Measurements from ENCODE around the gene TTF2. TPM values are rescaled to one million over a fixed set of nuclear protein-coding genes. Genes with fewer than 3 reads are reported as not detected.

The TTF2 gene
- total and polyA plus RNA-seq, 2 experiments from 2014 or later: 84.7 to 85.4 TPM

DNA sequence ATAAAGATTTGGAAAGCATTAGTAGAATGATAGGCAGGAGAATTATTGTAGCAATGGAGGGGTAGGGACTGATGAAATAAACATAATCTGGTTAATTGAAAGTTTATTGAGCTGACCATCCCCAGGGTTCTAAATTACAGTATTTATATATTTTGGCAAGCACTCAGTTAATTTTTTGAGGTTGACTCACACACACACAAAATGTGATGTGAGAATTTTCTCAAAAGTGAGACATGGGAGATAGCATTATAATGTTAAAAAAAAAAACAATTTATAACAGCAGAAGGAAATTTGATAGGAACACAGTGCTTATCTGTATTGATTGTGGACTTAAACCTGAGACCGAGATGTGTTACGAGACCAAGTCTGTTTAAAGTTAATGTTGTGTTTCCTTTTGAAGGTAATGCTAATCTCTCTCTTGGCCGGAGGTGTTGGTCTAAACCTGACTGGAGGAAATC is 36.9 kb downstream of the TTF2 start:
- H3F3A ChIP-seq (replicated peaks; ENCODE audit: low read depth): 0 out of 2 replicates have a peak, but pooled peaks cover 3% of the 10 kb centered on the region
- peaks cover 18% of the 10 kb centered on the region for H3K4me1 Mint-ChIP-seq
- DNase-seq (ENCODE audit: low spot score) (no peak), ATAC-seq (no peak)
- H3K27me3 Mint-ChIP-seq (ENCODE audit: insufficient read depth, low read depth, poor library complexity): no peaks in the 10 kb centered on the region
- TF ChIP-seq CREB1 (CRISPR knock-in tag; IDR thresholded peaks at IDR 0.05; ENCODE audit: low read depth) (no peak), NANOG (IDR thresholded peaks at IDR 0.05; ENCODE audit: borderline replicate concordance) (no peak), POLR2AphosphoS5 (IDR thresholded peaks at IDR 0.05; ENCODE audit: low read depth) (no peak), REST (IDR thresholded peaks at IDR 0.05; ENCODE audit: unreplicated experiment) (no peak), EZH2 (IDR thresholded peaks at IDR 0.05; ENCODE audit: low read depth, unreplicated experiment) (no peak), ZNF462 (CRISPR knock-in tag; IDR thresholded peaks at IDR 0.05) (no peak), JUNB (IDR thresholded peaks at IDR 0.05; ENCODE audit: unreplicated experiment) (no peak), STAT1 (IDR thresholded peaks at IDR 0.05; ENCODE audit: unreplicated experiment) (no peak), ZNF331 (CRISPR knock-in tag; IDR thresholded peaks at IDR 0.05; ENCODE audit: low read depth) (no peak), ZNF114 (CRISPR knock-in tag; IDR thresholded peaks at IDR 0.05) (no peak)
- TF ChIP-seq, protein P1, sequence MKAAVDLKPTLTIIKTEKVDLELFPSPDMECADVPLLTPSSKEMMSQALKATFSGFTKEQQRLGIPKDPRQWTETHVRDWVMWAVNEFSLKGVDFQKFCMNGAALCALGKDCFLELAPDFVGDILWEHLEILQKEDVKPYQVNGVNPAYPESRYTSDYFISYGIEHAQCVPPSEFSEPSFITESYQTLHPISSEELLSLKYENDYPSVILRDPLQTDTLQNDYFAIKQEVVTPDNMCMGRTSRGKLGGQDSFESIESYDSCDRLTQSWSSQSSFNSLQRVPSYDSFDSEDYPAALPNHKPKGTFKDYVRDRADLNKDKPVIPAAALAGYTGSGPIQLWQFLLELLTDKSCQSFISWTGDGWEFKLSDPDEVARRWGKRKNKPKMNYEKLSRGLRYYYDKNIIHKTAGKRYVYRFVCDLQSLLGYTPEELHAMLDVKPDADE (IDR thresholded peaks at IDR 0.05): no peak
- TF ChIP-seq, protein P2, sequence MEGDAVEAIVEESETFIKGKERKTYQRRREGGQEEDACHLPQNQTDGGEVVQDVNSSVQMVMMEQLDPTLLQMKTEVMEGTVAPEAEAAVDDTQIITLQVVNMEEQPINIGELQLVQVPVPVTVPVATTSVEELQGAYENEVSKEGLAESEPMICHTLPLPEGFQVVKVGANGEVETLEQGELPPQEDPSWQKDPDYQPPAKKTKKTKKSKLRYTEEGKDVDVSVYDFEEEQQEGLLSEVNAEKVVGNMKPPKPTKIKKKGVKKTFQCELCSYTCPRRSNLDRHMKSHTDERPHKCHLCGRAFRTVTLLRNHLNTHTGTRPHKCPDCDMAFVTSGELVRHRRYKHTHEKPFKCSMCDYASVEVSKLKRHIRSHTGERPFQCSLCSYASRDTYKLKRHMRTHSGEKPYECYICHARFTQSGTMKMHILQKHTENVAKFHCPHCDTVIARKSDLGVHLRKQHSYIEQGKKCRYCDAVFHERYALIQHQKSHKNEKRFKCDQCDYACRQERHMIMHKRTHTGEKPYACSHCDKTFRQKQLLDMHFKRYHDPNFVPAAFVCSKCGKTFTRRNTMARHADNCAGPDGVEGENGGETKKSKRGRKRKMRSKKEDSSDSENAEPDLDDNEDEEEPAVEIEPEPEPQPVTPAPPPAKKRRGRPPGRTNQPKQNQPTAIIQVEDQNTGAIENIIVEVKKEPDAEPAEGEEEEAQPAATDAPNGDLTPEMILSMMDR (conservative IDR thresholded peaks at IDR 0.05; ENCODE audit: low read depth in 2 of 2): no peak
- H3K36me3 Mint-ChIP-seq (ENCODE audit: low read depth): peaks cover 90% of the 10 kb centered on the region
- peaks cover 81% of the 10 kb centered on the region for H3K36me3 ChIP-seq (ENCODE audit: insufficient read depth)
- no peak overlapping the region for H3K4me3 Mint-ChIP-seq
- H3K4me3 ChIP-seq: no peak overlapping the region
- no peaks in the 10 kb centered on the region for H3K27me3 ChIP-seq (ENCODE audit: insufficient read depth)
- H3K27ac ChIP-seq (ENCODE audit: low read depth): no peak overlapping the region
- no peak overlapping the region for H3K27ac Mint-ChIP-seq
- no peak overlapping the region for H2AFZ ChIP-seq
- H3K4me2 ChIP-seq: no peak overlapping the region
- H3K9me3 Mint-ChIP-seq: no peaks in the 10 kb centered on the region
- H4K20me1 ChIP-seq (replicated peaks; ENCODE audit: insufficient read depth): peaks cover 10% of the 10 kb centered on the region; the same call in 1 of the 2 replicates
- H3K4me1 ChIP-seq (ENCODE audit: insufficient read depth): peaks cover 7% of the 10 kb centered on the region; the same call in 1 of the 2 replicates
- H3K9me2 ChIP-seq (ENCODE audit: insufficient read depth): no peaks in the 10 kb centered on the region
- H3K79me2 ChIP-seq (replicated peaks; ENCODE audit: insufficient read depth): no peaks in the 10 kb centered on the region
